ENCODE data around the gene XRCC5. TPM values are rescaled to one million over a fixed set of nuclear protein-coding genes. Genes with fewer than 3 reads are reported as not detected.

XRCC5 gene
- total RNA-seq, 1 experiment from 2014 or later = 322 TPM

GRCh38 chr2:216151313-216152025 lies 42.3 kb downstream of the XRCC5 start:
- ChIA-PET POLR2A (no interaction called here), CTCF (no interaction called here)
- DNase-seq (ENCODE audit: low read depth, low spot score) = no peak
- TF ChIP-seq, protein P1, sequence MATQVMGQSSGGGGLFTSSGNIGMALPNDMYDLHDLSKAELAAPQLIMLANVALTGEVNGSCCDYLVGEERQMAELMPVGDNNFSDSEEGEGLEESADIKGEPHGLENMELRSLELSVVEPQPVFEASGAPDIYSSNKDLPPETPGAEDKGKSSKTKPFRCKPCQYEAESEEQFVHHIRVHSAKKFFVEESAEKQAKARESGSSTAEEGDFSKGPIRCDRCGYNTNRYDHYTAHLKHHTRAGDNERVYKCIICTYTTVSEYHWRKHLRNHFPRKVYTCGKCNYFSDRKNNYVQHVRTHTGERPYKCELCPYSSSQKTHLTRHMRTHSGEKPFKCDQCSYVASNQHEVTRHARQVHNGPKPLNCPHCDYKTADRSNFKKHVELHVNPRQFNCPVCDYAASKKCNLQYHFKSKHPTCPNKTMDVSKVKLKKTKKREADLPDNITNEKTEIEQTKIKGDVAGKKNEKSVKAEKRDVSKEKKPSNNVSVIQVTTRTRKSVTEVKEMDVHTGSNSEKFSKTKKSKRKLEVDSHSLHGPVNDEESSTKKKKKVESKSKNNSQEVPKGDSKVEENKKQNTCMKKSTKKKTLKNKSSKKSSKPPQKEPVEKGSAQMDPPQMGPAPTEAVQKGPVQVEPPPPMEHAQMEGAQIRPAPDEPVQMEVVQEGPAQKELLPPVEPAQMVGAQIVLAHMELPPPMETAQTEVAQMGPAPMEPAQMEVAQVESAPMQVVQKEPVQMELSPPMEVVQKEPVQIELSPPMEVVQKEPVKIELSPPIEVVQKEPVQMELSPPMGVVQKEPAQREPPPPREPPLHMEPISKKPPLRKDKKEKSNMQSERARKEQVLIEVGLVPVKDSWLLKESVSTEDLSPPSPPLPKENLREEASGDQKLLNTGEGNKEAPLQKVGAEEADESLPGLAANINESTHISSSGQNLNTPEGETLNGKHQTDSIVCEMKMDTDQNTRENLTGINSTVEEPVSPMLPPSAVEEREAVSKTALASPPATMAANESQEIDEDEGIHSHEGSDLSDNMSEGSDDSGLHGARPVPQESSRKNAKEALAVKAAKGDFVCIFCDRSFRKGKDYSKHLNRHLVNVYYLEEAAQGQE (IDR thresholded peaks at IDR 0.05; ENCODE audit: insufficient read depth in 1 of 2, low read depth in 2 of 2, low read length in 1 of 2) = no peak
- TF ChIP-seq SIN3A (IDR thresholded peaks at IDR 0.05; ENCODE audit: borderline replicate concordance, insufficient read depth, low read depth, low read length) = no peak
- TF ChIP-seq, protein P2, sequence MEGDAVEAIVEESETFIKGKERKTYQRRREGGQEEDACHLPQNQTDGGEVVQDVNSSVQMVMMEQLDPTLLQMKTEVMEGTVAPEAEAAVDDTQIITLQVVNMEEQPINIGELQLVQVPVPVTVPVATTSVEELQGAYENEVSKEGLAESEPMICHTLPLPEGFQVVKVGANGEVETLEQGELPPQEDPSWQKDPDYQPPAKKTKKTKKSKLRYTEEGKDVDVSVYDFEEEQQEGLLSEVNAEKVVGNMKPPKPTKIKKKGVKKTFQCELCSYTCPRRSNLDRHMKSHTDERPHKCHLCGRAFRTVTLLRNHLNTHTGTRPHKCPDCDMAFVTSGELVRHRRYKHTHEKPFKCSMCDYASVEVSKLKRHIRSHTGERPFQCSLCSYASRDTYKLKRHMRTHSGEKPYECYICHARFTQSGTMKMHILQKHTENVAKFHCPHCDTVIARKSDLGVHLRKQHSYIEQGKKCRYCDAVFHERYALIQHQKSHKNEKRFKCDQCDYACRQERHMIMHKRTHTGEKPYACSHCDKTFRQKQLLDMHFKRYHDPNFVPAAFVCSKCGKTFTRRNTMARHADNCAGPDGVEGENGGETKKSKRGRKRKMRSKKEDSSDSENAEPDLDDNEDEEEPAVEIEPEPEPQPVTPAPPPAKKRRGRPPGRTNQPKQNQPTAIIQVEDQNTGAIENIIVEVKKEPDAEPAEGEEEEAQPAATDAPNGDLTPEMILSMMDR (IDR thresholded peaks at IDR 0.05) = peak; percentile 10; the same call in 1 of the 2 replicates
- no peak for TF ChIP-seq TCF7L2 (IDR thresholded peaks at IDR 0.05; ENCODE audit: low read depth, low read length)
- H3K4me1 ChIP-seq (ENCODE audit: control insufficient read depth, insufficient read depth, low read length) = no peaks in the 10 kb centered on the region
- BruUV-seq (replicated peaks) = no TSS peak
- H3K4me3 ChIP-seq (ENCODE audit: low read depth in 2 of 2, low read length in 2 of 2) = no peak overlapping the region
- no peaks in the 10 kb centered on the region for H3K9me3 ChIP-seq (ENCODE audit: control insufficient read depth, insufficient read depth, low read depth, low read length)
- intact Hi-C loops (cut with micrococcal nuclease; ENCODE audit: unreplicated experiment) (no loop called here), in situ Hi-C loops (cut with HindIII; ENCODE audit: low pct_unique_long_range_greater_than_20kb, low sequenced_read_pairs) (no loop called here)
- no peaks in the 10 kb centered on the region for H3K27me3 ChIP-seq (ENCODE audit: control insufficient read depth, insufficient read depth, low read length)
- no peak overlapping the region for H3K27ac ChIP-seq (ENCODE audit: low read length)
- H3K36me3 ChIP-seq (ENCODE audit: control insufficient read depth, insufficient read depth, low read length) = peaks cover 47% of the 10 kb centered on the region
- peak; percentile 47; the same call in 1 of the 2 replicates for ATAC-seq

DNA sequence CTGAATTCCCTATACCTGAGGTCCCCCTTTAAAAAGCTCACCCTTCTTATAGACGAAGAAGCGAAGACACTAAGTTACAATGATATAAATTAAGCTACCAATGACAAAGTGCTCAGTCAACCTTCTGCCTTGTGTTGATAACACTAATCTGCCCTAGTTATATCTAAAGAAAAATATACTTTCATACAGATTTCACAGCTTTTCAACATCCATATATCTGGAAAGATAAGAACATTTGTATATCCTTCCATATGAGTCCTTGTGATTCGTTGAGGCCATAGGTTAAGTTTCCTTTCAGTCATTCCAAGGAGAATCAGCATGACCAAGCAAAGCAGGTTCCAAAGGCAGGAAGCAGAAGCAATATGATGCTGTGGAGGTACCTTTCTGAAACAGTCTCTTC lies 46.8 kb downstream of the XRCC5 start:
- peak; percentile 44; the same call in 1 of the 2 replicates for ATAC-seq
- Histone ChIP-seq H3K27me3 (ENCODE audit: control insufficient read depth, insufficient read depth, low read length) (no peaks in the 10 kb centered on the region), H3K9me3 (ENCODE audit: control insufficient read depth, insufficient read depth, low read depth, low read length) (no peaks in the 10 kb centered on the region), H3K4me3 (ENCODE audit: low read depth in 2 of 2, low read length in 2 of 2) (no peak overlapping the region), H3K4me1 (ENCODE audit: control insufficient read depth, insufficient read depth, low read length) (no peaks in the 10 kb centered on the region), H3K27ac (ENCODE audit: low read length) (no peak overlapping the region), H3K36me3 (ENCODE audit: control insufficient read depth, insufficient read depth, low read length) (peaks cover 44% of the 10 kb centered on the region)
- ChIA-PET POLR2A (no interaction called here), CTCF (no interaction called here)
- BruUV-seq (replicated peaks) = no TSS peak
- intact Hi-C loops (cut with micrococcal nuclease; ENCODE audit: unreplicated experiment) = no loop called here
- TF ChIP-seq POLR2AphosphoS5 (IDR thresholded peaks at IDR 0.05; ENCODE audit: low read depth, low read length) = no peak
- in situ Hi-C loops (cut with HindIII; ENCODE audit: low pct_unique_long_range_greater_than_20kb, low sequenced_read_pairs) = no loop called here
- no peak for DNase-seq (ENCODE audit: low read depth, low spot score)

DNA sequence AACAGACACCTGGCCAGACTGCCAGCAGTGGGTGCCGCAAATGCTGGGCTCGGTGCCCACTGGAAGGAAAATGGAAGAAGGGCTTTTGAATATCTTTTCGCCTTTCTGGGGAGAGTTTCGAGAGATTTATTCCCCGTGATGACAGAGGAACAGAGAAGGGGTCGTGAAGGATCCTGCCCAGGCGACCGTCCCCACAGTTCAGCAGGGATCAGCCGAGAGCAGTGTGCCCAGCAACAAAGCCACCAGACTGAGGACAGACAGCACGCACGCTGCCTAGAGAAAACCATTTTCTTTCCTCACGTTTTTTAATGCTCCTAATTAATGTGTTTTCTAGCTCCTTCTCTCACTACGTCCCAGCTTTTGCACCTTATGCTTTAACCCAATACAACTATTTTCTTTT lies 47.7 kb downstream of the XRCC5 start:
- H3K36me3 ChIP-seq (ENCODE audit: control insufficient read depth, insufficient read depth, low read length) = peaks cover 51% of the 10 kb centered on the region
- ATAC-seq = no peak

More for the DNA sequence above, 47.7 kb downstream of the XRCC5 start:
- Histone ChIP-seq H3K9me3 (ENCODE audit: control insufficient read depth, insufficient read depth, low read depth, low read length) (no peaks in the 10 kb centered on the region), H3K4me1 (ENCODE audit: control insufficient read depth, insufficient read depth, low read length) (no peaks in the 10 kb centered on the region), H3K27me3 (ENCODE audit: control insufficient read depth, insufficient read depth, low read length) (no peaks in the 10 kb centered on the region), H3K27ac (ENCODE audit: low read length) (no peak overlapping the region), H3K4me3 (ENCODE audit: low read depth in 2 of 2, low read length in 2 of 2) (no peak overlapping the region)
- TF ChIP-seq SIN3A (IDR thresholded peaks at IDR 0.05; ENCODE audit: borderline replicate concordance, insufficient read depth, low read depth, low read length) = no peak
- TF ChIP-seq, protein P2 (IDR thresholded peaks at IDR 0.05) = no peak
- TF ChIP-seq, protein P1 (IDR thresholded peaks at IDR 0.05; ENCODE audit: insufficient read depth in 1 of 2, low read depth in 2 of 2, low read length in 1 of 2) = no peak
- no peak for TF ChIP-seq POLR2AphosphoS5 (IDR thresholded peaks at IDR 0.05; ENCODE audit: low read depth, low read length)
- no peak for TF ChIP-seq TCF7L2 (IDR thresholded peaks at IDR 0.05; ENCODE audit: low read depth, low read length)
- ChIA-PET POLR2A (no interaction called here), CTCF (interaction anchor here (0.5 kb wide), 1 partner anchor 47 kb away, joined by 3 read pairs; no protein-coding TSS in a partner anchor)
- intact Hi-C loops (cut with micrococcal nuclease; ENCODE audit: unreplicated experiment) (no loop called here), in situ Hi-C loops (cut with HindIII; ENCODE audit: low pct_unique_long_range_greater_than_20kb, low sequenced_read_pairs) (no loop called here)
- DNase-seq (ENCODE audit: low read depth, low spot score) = no peak
- no TSS peak for BruUV-seq (replicated peaks)
